AG04449 (cell line): ENCODE data around the gene COG4.

Experiments
- CTCF ChIA-PET: fragments of 350-600 bp; formaldehyde crosslinking; extraction: SDS; loops from one replicate; lab custom pipeline; 2021; ENCODE audit warnings: antibody characterized with exemption; lab: Yijun Ruan, JAX
- POLR2A ChIA-PET: fragments of 400-600, 350-600 bp; formaldehyde crosslinking; extraction: SDS; loops from one replicate; lab custom pipeline; 2020; ENCODE audit warnings: antibody characterized with exemption, inconsistent platforms; lab: Yijun Ruan, JAX
- DNase-seq: peaks from one replicate; pipeline ENCODE4 v3.0.0-alpha.2; 2010; ENCODE audit warnings: low read depth, low spot score
- H3K4me3 ChIP-seq: 2 replicates; pipeline ENCODE4 v1.5.1; 2011; ENCODE audit warnings: low read depth, mild to moderate bottlenecking, control low read depth, low read length
- CTCF ChIP-seq: IDR thresholded peaks from one replicate; pipeline ENCODE4 v1.5.1; 2011; ENCODE audit warnings: mild to moderate bottlenecking, moderate library complexity, low read length, control low read depth, inconsistent platforms; ENCODE audit not compliant: insufficient read depth; ENCODE audit errors: missing control alignments

Gene COG4

GRCh38 chr16:70510216-70510615, 13.1 kb downstream of the COG4 start:
- POLR2A ChIA-PET: no interaction called here
- CTCF ChIA-PET: no interaction called here

GRCh38 chr16:70508752-70509151, 14.6 kb downstream of the COG4 start:
- ChIA-PET CTCF (interaction anchor here (0.6 to 1.5 kb wide), 2 partner anchors 10 to 144 kb away, joined by 3 to 4 read pairs; no protein-coding TSS in a partner anchor), POLR2A (no interaction called here)
- no peak overlapping the region for H3K4me3 ChIP-seq
- DNase-seq: no peak
- no peak for TF ChIP-seq CTCF

More at GRCh38 chr16:70510216-70510615, 13.1 kb downstream of the COG4 start:
- H3K4me3 ChIP-seq: no peak overlapping the region
- no peak for TF ChIP-seq CTCF
- no peak for DNase-seq

GRCh38 chr16:70496513-70496912, 26.8 kb downstream of the COG4 start:
- no peak overlapping the region for H3K4me3 ChIP-seq
- ChIA-PET POLR2A (no interaction called here), CTCF (interaction anchor here (2.0 kb wide), 1 partner anchor 157 kb away, joined by 7 read pairs; no protein-coding TSS in a partner anchor)
- no peak for DNase-seq
- no peak for TF ChIP-seq CTCF

- TF ChIP-seq CTCF: no peak
- POLR2A ChIA-PET: no interaction called here
- H3K4me3 ChIP-seq: no peak overlapping the region
- DNase-seq: no peak
- CTCF ChIA-PET: interaction anchor here (2.0 kb wide), 1 partner anchor 158 kb away, joined by 7 read pairs; no protein-coding TSS in a partner anchor
Measured at GRCh38 chr16:70495425-70496182, 27.8 kb downstream of the COG4 start.

- no peak overlapping the region for H3K4me3 ChIP-seq
- ChIA-PET POLR2A (no interaction called here), CTCF (interaction anchor here (2.0 kb wide), 1 partner anchor 159 kb away, joined by 7 read pairs; no protein-coding TSS in a partner anchor)
- TF ChIP-seq CTCF: no peak
- no peak for DNase-seq
Measured at GRCh38 chr16:70494777-70495176, 28.6 kb downstream of the COG4 start.

GRCh38 chr16:70494202-70494770, 29.1 kb downstream of the COG4 start:
- no peak for DNase-seq
- no peak for TF ChIP-seq CTCF
- no peak overlapping the region for H3K4me3 ChIP-seq
- CTCF ChIA-PET: interaction anchor here (2.0 kb wide), 1 partner anchor 159 kb away, joined by 7 read pairs; no protein-coding TSS in a partner anchor
- POLR2A ChIA-PET: no interaction called here
